T-cell (primary cell): ENCODE measurements around the gene CGB3. TPM values are rescaled to one million over a fixed set of nuclear protein-coding genes. Genes with fewer than 3 reads are reported as not detected.

Experiments
- ATAC-seq, 4 experiments: fragments of 200-7000 bp in 3 of 4; fragments of 150-1000 bp in 1 of 4; cut with Tn5 transposase; replicated peaks in 1 of 4; 1 replicate in 3 of 4; 2 replicates in 1 of 4; pipeline ENCODE4 v1.10.0; 2021; ENCODE audit warnings: moderate library complexity in 3 of 4, mild to moderate bottlenecking in 2 of 4, moderate number of reproducible peaks in 1 of 4
- CTCF ChIA-PET, 2 donors: fragments of 300-600 bp; sonication (Branson Sonifier 250); formaldehyde crosslinking; loops; one replicate each; lab custom pipeline; 2022; ENCODE audit warnings: antibody characterized with exemption in 2 of 2; lab: Charles Lee
- POLR2A ChIA-PET, 2 donors: fragments of 300-600 bp; sonication (Branson Sonifier 250); formaldehyde crosslinking; loops; one replicate each; lab custom pipeline; 2022; ENCODE audit warnings: antibody characterized with exemption in 2 of 2; lab: Charles Lee
- DNase-seq, 35 experiments: peaks; one replicate each; pipeline versions ENCODE4 v3.0.0 to v3.0.0-alpha.2; 2013 to 2023
- H3K27ac ChIP-seq: one replicate; pipeline ENCODE4 v1.5.1; 2013; ENCODE audit warnings: low read length
- H3K27me3 ChIP-seq, 2 experiments: replicated peaks in 1 of 2; 1 replicate in 1 of 2; 2 replicates in 1 of 2; pipeline versions ENCODE4 v1.6.1 to v1.7.0; 2013; ENCODE audit warnings: low read length in 1 of 2, mixed read lengths in 1 of 2; ENCODE audit not compliant: control insufficient read depth in 2 of 2, insufficient read depth in 2 of 2; ENCODE audit errors: extremely low read depth in 1 of 2
- H3K36me3 ChIP-seq, 2 donors: 1 replicate in 1 of 2; 2 replicates in 1 of 2; pipeline versions ENCODE4 v1.6.1 to v1.7.0; 2013; ENCODE audit warnings: low read length in 1 of 2; ENCODE audit not compliant: control insufficient read depth in 2 of 2, insufficient read depth in 1 of 2; ENCODE audit errors: extremely low read depth in 1 of 2
- H3K4me1 ChIP-seq, 2 experiments: 1 replicate in 1 of 2; 2 replicates in 1 of 2; pipeline versions ENCODE4 v1.6.1 to v1.7.0; 2013; ENCODE audit warnings: low read length in 2 of 2, mixed read lengths in 1 of 2; ENCODE audit not compliant: insufficient read depth in 2 of 2, control insufficient read depth in 1 of 2; ENCODE audit errors: extremely low read depth in 1 of 2
- H3K4me3 ChIP-seq, 2 donors: 1 replicate in 1 of 2; 2 replicates in 1 of 2; pipeline versions ENCODE4 v1.5.1 to v1.7.0; 2013; ENCODE audit warnings: mild to moderate bottlenecking in 2 of 2, low read length in 1 of 2, moderate library complexity in 1 of 2; ENCODE audit not compliant: control insufficient read depth in 1 of 2; ENCODE audit errors: extremely low read depth in 1 of 2
- H3K9me3 ChIP-seq: 2 replicates; pipeline ENCODE4 v1.7.0; 2013
- H3K27ac Mint-ChIP-seq, 2 donors: one replicate each; pipeline ENCODE4 v1.8.0; 2020 to 2021; ENCODE audit warnings: mild to moderate bottlenecking in 2 of 2, mixed read lengths in 2 of 2
- H3K27me3 Mint-ChIP-seq, 2 donors: one replicate each; pipeline ENCODE4 v1.8.0; 2021 to 2022; ENCODE audit warnings: mixed read lengths in 2 of 2
- H3K36me3 Mint-ChIP-seq: one replicate; pipeline ENCODE4 v1.8.0; 2021; ENCODE audit warnings: mixed read lengths
- H3K4me1 Mint-ChIP-seq, 3 donors: one replicate each; pipeline ENCODE4 v1.8.0; 2020 to 2022; ENCODE audit warnings: mixed read lengths in 3 of 3, mild to moderate bottlenecking in 1 of 3
- H3K4me3 Mint-ChIP-seq, 3 donors: one replicate each; pipeline ENCODE4 v1.8.0; 2020 to 2022; ENCODE audit warnings: mild to moderate bottlenecking in 3 of 3, mixed read lengths in 3 of 3, moderate library complexity in 3 of 3
- H3K9me3 Mint-ChIP-seq, 3 donors: one replicate each; pipeline ENCODE4 v1.8.0; 2020 to 2022; ENCODE audit warnings: mixed read lengths in 3 of 3
- WGBS: methylation state at CpG from one replicate; pipeline ENCODE4 v1.1.5; 2013; ENCODE audit warnings: missing lambda C conversion rate; ENCODE audit not compliant: insufficient coverage; 5-methylcytosine and 5-hydroxymethylcytosine counted together
- total RNA-seq, 35 experiments: library from RNA in 6 of 35; stranded (reverse) in 6 of 35; fragments of 120-200 nt in 1 of 35; gene quantifications; one replicate each; pipeline versions ENCODE4 v1.2.1 to v1.2.4 and lab custom pipeline; 2013 to 2026

Gene CGB3
- total RNA-seq, 5 donors from 2014 or later (not counting 1 experiment from before 2014, with no cell fraction given), result not detected

GRCh38 chr19:48977061-48977460 is 47.1 kb downstream of the CGB3 start:
- Histone ChIP-seq H3K27ac (no peak overlapping the region), H3K36me3 (peaks cover 4 to 35% of the 10 kb centered on the region in 2 donors), H3K4me1 (no peaks in the 10 kb centered on the region), H3K27me3 (no peaks in the 10 kb centered on the region), H3K9me3 (no peaks in the 10 kb centered on the region), H3K4me3 (no peak overlapping the region)
- Mint-ChIP-seq H3K9me3 (no peaks in the 10 kb centered on the region), H3K36me3 (peaks cover 24% of the 10 kb centered on the region), H3K27ac (no peak overlapping the region), H3K4me1 (no peaks in the 10 kb centered on the region), H3K4me3 (no peak overlapping the region), H3K27me3 (no peaks in the 10 kb centered on the region)
- ChIA-PET CTCF (interaction anchor here in 1 of 2 donors (1.2 kb wide), 1 partner anchor 16 kb away, joined by 4 read pairs; the partner anchor contains the start of genes GYS1 and RUVBL2), POLR2A (interaction anchor here in 1 of 2 donors (0.6 kb wide), 1 partner anchor 312 kb away, joined by 3 read pairs; no protein-coding TSS in a partner anchor)
- DNase-seq, result no peak
- ATAC-seq, result no peak
- WGBS, result 100% methylated on average over 1 of the region's 2 CpGs

DNA sequence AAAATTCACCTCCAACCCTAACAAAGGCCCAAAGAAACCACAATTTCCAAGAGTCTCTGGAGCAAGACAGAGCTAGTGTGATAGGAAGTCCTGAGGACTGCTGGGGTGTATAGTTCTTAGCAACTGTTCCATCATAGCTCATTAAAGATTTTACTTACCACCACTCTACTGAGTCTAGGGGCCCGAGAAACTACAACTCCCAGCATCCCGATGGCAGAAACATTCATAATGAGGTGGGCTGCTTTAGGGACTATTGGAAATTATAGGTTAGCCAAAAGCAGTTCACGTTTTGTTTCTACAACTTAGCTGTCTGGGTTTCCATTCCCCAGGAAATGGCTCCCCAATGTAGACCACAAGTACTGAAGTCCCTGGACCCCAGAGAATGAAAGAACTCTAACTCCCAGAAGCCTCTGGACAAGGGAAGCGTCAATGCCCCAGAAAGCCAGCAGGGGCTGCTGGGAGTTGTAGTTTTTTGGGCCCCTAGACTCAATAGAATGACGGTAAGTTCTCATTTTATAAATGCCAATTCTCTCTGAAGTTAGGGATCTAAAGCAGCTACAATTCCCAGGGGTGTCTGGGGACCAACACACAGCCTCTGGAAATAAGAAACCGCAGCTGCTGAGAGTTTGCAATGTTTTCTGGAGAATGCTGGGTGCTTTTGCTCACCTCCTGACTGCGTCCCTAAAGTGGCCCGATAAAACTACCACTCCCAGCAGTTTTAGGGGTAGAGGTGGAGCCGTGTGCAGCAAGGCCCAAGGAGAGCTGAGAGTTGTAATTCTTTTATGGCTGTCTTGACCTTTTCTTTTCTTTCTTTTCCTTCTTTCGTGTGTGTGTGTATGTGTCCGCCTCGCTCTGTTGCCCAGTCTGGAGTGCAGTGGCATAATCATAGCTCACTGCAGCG is 47.9 kb downstream of the CGB3 start:
- Mint-ChIP-seq H3K4me1 (peaks cover under 1% of the 10 kb centered on the region in 3 donors), H3K4me3 (no peak overlapping the region), H3K27me3 (no peaks in the 10 kb centered on the region), H3K36me3 (peaks cover 22% of the 10 kb centered on the region), H3K9me3 (no peaks in the 10 kb centered on the region), H3K27ac (no peak overlapping the region)
- no peaks in the 10 kb centered on the region for H3K9me3 ChIP-seq
- peak; percentile 65 to 83 (median 76) for ATAC-seq
- H3K4me3 ChIP-seq, result no peak overlapping the region
- no peaks in the 10 kb centered on the region for H3K27me3 ChIP-seq
- peak in 22 of 35 experiments; percentile 24 to 53 (median 42) for DNase-seq
- H3K4me1 ChIP-seq, result no peaks in the 10 kb centered on the region
- peaks cover 4 to 31% of the 10 kb centered on the region in 2 donors for H3K36me3 ChIP-seq
- 100% methylated on average over 1 of the region's 13 CpGs for WGBS
- CTCF ChIA-PET, result interaction anchor here (0.6 to 1.2 kb wide), 4 partner anchors 8 to 17 kb away, joined by 4 to 10 read pairs (median 6); partner anchors contain the start of genes GYS1 (in 1 of the 2) and RUVBL2 (in 1 of the 2)
- no peak overlapping the region for H3K27ac ChIP-seq
- POLR2A ChIA-PET, result interaction anchor here (0.6 to 1.0 kb wide), 5 partner anchors 96 to 167 kb away, joined by 3 to 12 read pairs (median 7); no protein-coding TSS in a partner anchor

Other genes starting within 250 kb of the CGB3 start
- 10 to 100 TPM; 21.5 to 40.6 (median 36.6) TPM for gene BCAT2, start 213.3 kb downstream of the CGB3 start, total RNA-seq
- 1 to 10 TPM in 2 of 5 donors, under 1 TPM in 2, not detected in 1; 0.58 to 2.1 (median 1.1) TPM for gene HSD17B14, start 187.8 kb downstream of the CGB3 start, total RNA-seq
- 10 to 100 TPM in 1 of 5 donors, 1 to 10 TPM in 4; 2.7 to 11.8 (median 5.2) TPM for gene PLEKHA4, start 155.7 kb downstream of the CGB3 start, total RNA-seq
- gene PPP1R15A, start 151.9 kb downstream of the CGB3 start, total RNA-seq, result 100 to 1,000 TPM in 2 of 5 donors, 10 to 100 TPM in 3; 74.4 to 713 (median 93.6) TPM
- gene TULP2, start 125.6 kb downstream of the CGB3 start, total RNA-seq, result under 1 TPM in 1 of 5 donors, not detected in 4; 0.26 TPM
- gene NUCB1, start 124.0 kb downstream of the CGB3 start, total RNA-seq, result 100 to 1,000 TPM; 122 to 177 (median 165) TPM
- gene DHDH, start 90.6 kb downstream of the CGB3 start, total RNA-seq, result 1 to 10 TPM in 4 of 5 donors, under 1 TPM in 1; 0.93 to 1.7 (median 1.2) TPM
- gene BAX, start 69.5 kb downstream of the CGB3 start, total RNA-seq, result 100 to 1,000 TPM in 3 of 5 donors, 10 to 100 TPM in 2; 76.6 to 201 (median 183) TPM
- gene FTL, start 59.0 kb downstream of the CGB3 start, total RNA-seq, result 1,000 to 10,000 TPM in 2 of 5 donors, 100 to 1,000 TPM in 3; 594 to 1,085 (median 906) TPM
- 10 to 100 TPM; 28.1 to 58.9 (median 52.4) TPM for gene GYS1, start 31.0 kb downstream of the CGB3 start, total RNA-seq
- 10 to 100 TPM; 20.3 to 48.7 (median 41.4) TPM for gene RUVBL2, start 30.4 kb downstream of the CGB3 start, total RNA-seq
- under 1 TPM in 1 of 5 donors, not detected in 4; 0.57 TPM for gene LHB, start 7.2 kb downstream of the CGB3 start, total RNA-seq
- not detected for gene CGB2, start 7.6 kb upstream of the CGB3 start, total RNA-seq
- not detected for gene CGB1, start 12.6 kb upstream of the CGB3 start, total RNA-seq
- not detected for gene CGB5, start 19.5 kb upstream of the CGB3 start, total RNA-seq
- gene CGB8, start 24.8 kb upstream of the CGB3 start, total RNA-seq, result not detected
- not detected for gene CGB7, start 33.4 kb upstream of the CGB3 start, total RNA-seq
- gene NTF4, start 40.5 kb upstream of the CGB3 start, total RNA-seq, result not detected
- not detected for gene KCNA7, start 48.4 kb upstream of the CGB3 start, total RNA-seq
- 100 to 1,000 TPM; 406 to 704 (median 645) TPM for gene SNRNP70, start 61.1 kb upstream of the CGB3 start, total RNA-seq
- 10 to 100 TPM in 3 of 5 donors, 1 to 10 TPM in 2; 8.1 to 17.8 (median 12.9) TPM for gene LIN7B, start 90.0 kb upstream of the CGB3 start, total RNA-seq
- 1 to 10 TPM; 2.1 to 3.7 (median 2.5) TPM for gene C19orf73, start 94.8 kb upstream of the CGB3 start, total RNA-seq
- 1 to 10 TPM; 3.8 to 4.7 (median 4.1) TPM for gene PPFIA3, start 95.2 kb upstream of the CGB3 start, total RNA-seq
- gene HRC, start 131.1 kb upstream of the CGB3 start, total RNA-seq, result not detected
- gene TRPM4, start 133.5 kb upstream of the CGB3 start, total RNA-seq, result under 1 TPM in 3 of 5 donors, not detected in 2; 0.43 to 0.89 (median 0.50) TPM